ENCODE results near the gene ELMO1.

DNA sequence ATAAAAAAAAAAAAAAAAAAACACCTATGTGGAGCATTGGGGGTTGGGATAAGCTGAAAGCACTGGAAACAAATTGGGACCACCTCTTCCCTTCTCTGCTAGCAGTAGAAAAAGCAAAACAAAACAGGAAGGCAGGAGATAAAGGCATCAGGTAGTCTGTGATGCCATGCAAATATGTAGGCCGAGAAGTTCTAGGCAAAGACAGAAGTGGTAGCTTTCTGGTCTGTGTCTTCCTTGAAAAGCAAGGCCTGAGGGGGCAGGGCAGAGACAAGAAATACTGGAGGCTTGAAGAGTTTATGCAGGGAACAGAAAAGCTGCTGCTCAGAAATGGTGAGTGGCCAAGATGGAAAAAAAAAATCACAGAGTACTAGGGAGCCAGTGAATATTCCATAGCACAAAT, 111.1 kb downstream of the ELMO1 start:
- TF ChIP-seq POLR2A (IDR thresholded peaks at IDR 0.05; ENCODE audit: low read length) = peak; percentile 36
- no peak for TF ChIP-seq GATA1 (IDR thresholded peaks at IDR 0.05; ENCODE audit: low read depth, low read length)
